Panc1 (cell line): ENCODE measurements around the gene MSANTD3. TPM values are rescaled to one million over a fixed set of nuclear protein-coding genes. Genes with fewer than 3 reads are reported as not detected.
A peak's percentile ranks its signal among the peaks of the same experiment; 100 is the strongest.

Source experiments
- ATAC-seq: fragments of 200-7000 bp; cut with Tn5 transposase; 2 replicates; pipeline ENCODE4 v1.9.1; 2020; ENCODE audit warnings: mild to moderate bottlenecking, moderate library complexity
- BruUV-seq: library from RNA; stranded (reverse); fragments of 400-500 nt; replicated peaks from 2 replicates; lab custom pipeline; 2021; lab: Mats Ljungman, UMichigan
- CTCF ChIA-PET: fragments of 300-600 bp; sonication (Branson Sonifier 250); formaldehyde crosslinking; loops from one replicate; lab custom pipeline; 2022; ENCODE audit warnings: antibody characterized with exemption; lab: Charles Lee
- POLR2A ChIA-PET: fragments of 300-600 bp; sonication (Branson Sonifier 250); formaldehyde crosslinking; loops from one replicate; lab custom pipeline; 2022; ENCODE audit warnings: antibody characterized with exemption; lab: Charles Lee
- DNase-seq: peaks from one replicate; pipeline ENCODE4 v3.0.0-alpha.2; 2010; ENCODE audit warnings: low read depth, low spot score
- H3K27ac ChIP-seq: 2 replicates; pipeline ENCODE4 v1.5.1; 2011; ENCODE audit warnings: mild to moderate bottlenecking, low read length, inconsistent platforms
- H3K27me3 ChIP-seq: fragments of 200-500 bp; sonication (Bioruptor generic); 2 replicates; pipeline ENCODE4 v1.6.0; 2014; ENCODE audit warnings: low read length, inconsistent platforms; ENCODE audit not compliant: control insufficient read depth, insufficient read depth
- H3K36me3 ChIP-seq: fragments of 200-500 bp; sonication (Bioruptor generic); 2 replicates; pipeline ENCODE4 v1.5.1; 2014; ENCODE audit warnings: inconsistent platforms, mild to moderate bottlenecking, low read length, moderate library complexity; ENCODE audit not compliant: control insufficient read depth, insufficient read depth
- H3K4me1 ChIP-seq: 2 replicates; pipeline ENCODE4 v1.5.1; 2011; ENCODE audit warnings: inconsistent platforms, mild to moderate bottlenecking, low read length, moderate library complexity; ENCODE audit not compliant: control insufficient read depth, insufficient read depth
- H3K4me3 ChIP-seq, 2 experiments: 2 replicates each; pipeline ENCODE4 v1.5.1; 2011 to 2012; ENCODE audit warnings: low read depth in 2 of 2, low read length in 2 of 2, mild to moderate bottlenecking in 2 of 2, inconsistent platforms in 1 of 2, moderate library complexity in 1 of 2
- H3K9me3 ChIP-seq: fragments of 200-500 bp; sonication (Bioruptor generic); 2 replicates; pipeline ENCODE4 v1.5.1; 2014; ENCODE audit warnings: low read depth, mild to moderate bottlenecking, inconsistent platforms, low read length, moderate library complexity; ENCODE audit not compliant: control insufficient read depth, insufficient read depth
- POLR2AphosphoS5 ChIP-seq: IDR thresholded peaks from 2 replicates; pipeline ENCODE4 v1.6.1; 2012; ENCODE audit warnings: mild to moderate bottlenecking, low read depth, low read length, moderate library complexity
- REST ChIP-seq, 2 experiments: IDR thresholded peaks; 2 replicates each; pipeline ENCODE4 v1.6.1; 2011 to 2012; ENCODE audit warnings: low read depth in 2 of 2, control low read depth in 1 of 2, low read length in 1 of 2, mild to moderate bottlenecking in 1 of 2, moderate library complexity in 1 of 2; ENCODE audit not compliant: insufficient read depth in 1 of 2
- SIN3A ChIP-seq: IDR thresholded peaks from 2 replicates; pipeline ENCODE4 v1.6.1; 2012; ENCODE audit warnings: low read depth, mild to moderate bottlenecking, low read length, moderate library complexity, borderline replicate concordance; ENCODE audit not compliant: insufficient read depth
- TCF7L2 ChIP-seq: IDR thresholded peaks from 2 replicates; pipeline ENCODE4 v1.6.1; 2011; ENCODE audit warnings: mild to moderate bottlenecking, low read depth, low read length, inconsistent platforms
- in situ Hi-C: cut with HindIII; loops from 2 replicates; pipeline ENCODE4 v1.10.0; 2016; ENCODE audit warnings: low sequenced_read_pairs, low pct_unique_long_range_greater_than_20kb
- intact Hi-C: fragments of 100-400 bp; cut with micrococcal nuclease; formaldehyde crosslinking; loops from one replicate; pipeline ENCODE4 v1.10.0; 2022; ENCODE audit not compliant: unreplicated experiment
- total RNA-seq: library from RNA; stranded (reverse); gene quantifications from one replicate; pipeline ENCODE4 v1.2.1, GENCODE V29; 2021; ENCODE audit not compliant: unreplicated experiment
- TF ChIP-seq, protein P1 (sequence below): fragments of 450-650 bp; IDR thresholded peaks from 2 replicates; pipeline ENCODE4 v1.5.1; 2017; ENCODE audit warnings: mild to moderate bottlenecking

The MSANTD3 gene
- total RNA-seq, 1 experiment from 2014 or later, result 58.7 TPM

DNA sequence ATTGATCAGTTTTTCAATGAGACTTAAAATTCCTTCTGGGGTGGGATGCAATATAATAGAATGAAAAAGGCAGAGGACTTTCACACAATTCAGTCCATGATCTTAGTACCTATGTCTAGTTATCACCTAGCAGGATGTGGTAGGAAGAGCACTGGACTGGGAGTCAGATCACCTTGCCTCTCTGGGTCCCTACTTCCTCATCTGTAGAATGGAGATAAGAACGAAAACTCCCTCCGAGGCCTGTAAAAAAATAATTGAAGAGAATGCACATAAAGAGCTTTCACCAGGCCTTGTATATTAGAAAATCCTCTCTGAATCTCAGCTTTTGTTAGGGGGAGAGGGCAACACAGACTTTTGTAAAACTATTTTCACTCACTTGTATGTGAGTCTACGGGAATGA, 45.3 kb downstream of the MSANTD3 start:
- H3K9me3 ChIP-seq, result no peaks in the 10 kb centered on the region
- peak overlapping the region; percentile 26 to 58 for H3K4me3 ChIP-seq
- ATAC-seq, result no peak
- ChIA-PET CTCF (no interaction called here), POLR2A (no interaction called here)
- intact Hi-C loops, result no loop called here
- H3K4me1 ChIP-seq, result no peaks in the 10 kb centered on the region
- DNase-seq, result no peak
- H3K27me3 ChIP-seq, result no peaks in the 10 kb centered on the region
- TF ChIP-seq POLR2AphosphoS5, result no peak
- TF ChIP-seq TCF7L2, result no peak
- TF ChIP-seq SIN3A, result no peak
- no peak for TF ChIP-seq REST (IDR thresholded peaks at IDR 0.05; ENCODE audit: insufficient read depth in 1 of 2, low read depth in 2 of 2, low read length in 1 of 2)
- TF ChIP-seq, protein P1, sequence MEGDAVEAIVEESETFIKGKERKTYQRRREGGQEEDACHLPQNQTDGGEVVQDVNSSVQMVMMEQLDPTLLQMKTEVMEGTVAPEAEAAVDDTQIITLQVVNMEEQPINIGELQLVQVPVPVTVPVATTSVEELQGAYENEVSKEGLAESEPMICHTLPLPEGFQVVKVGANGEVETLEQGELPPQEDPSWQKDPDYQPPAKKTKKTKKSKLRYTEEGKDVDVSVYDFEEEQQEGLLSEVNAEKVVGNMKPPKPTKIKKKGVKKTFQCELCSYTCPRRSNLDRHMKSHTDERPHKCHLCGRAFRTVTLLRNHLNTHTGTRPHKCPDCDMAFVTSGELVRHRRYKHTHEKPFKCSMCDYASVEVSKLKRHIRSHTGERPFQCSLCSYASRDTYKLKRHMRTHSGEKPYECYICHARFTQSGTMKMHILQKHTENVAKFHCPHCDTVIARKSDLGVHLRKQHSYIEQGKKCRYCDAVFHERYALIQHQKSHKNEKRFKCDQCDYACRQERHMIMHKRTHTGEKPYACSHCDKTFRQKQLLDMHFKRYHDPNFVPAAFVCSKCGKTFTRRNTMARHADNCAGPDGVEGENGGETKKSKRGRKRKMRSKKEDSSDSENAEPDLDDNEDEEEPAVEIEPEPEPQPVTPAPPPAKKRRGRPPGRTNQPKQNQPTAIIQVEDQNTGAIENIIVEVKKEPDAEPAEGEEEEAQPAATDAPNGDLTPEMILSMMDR, result no peak
- in situ Hi-C loops, result no loop called here
- no peaks in the 10 kb centered on the region for H3K36me3 ChIP-seq
- no TSS peak for BruUV-seq
- H3K27ac ChIP-seq, result no peak overlapping the region

- no peak within 1 kb of the TSS for H3K27ac ChIP-seq
- TF ChIP-seq, protein P1, result peak; percentile 49
- no peak for TF ChIP-seq REST (IDR thresholded peaks at IDR 0.05; ENCODE audit: insufficient read depth in 1 of 2, low read depth in 2 of 2, low read length in 1 of 2)
- TF ChIP-seq SIN3A, result no peak
- TF ChIP-seq POLR2AphosphoS5, result no peak
- ChIA-PET POLR2A (no interaction called here), CTCF (no interaction called here)
- no peaks in the 10 kb centered on the region for H3K9me3 ChIP-seq
- no peaks in the 10 kb centered on the region for H3K4me1 ChIP-seq
- DNase-seq, result no peak
- ATAC-seq, result peak; percentile 86
- peak within 1 kb of the TSS; percentile 50 to 58 for H3K4me3 ChIP-seq
- intact Hi-C loops, result no loop called here
- BruUV-seq, result no TSS peak
- H3K27me3 ChIP-seq, result no peaks in the 10 kb centered on the region
- H3K36me3 ChIP-seq, result no peaks in the 10 kb centered on the region
- in situ Hi-C loops, result no loop called here
These were observed 45.9 kb downstream of the MSANTD3 start, which contains the start of gene TMEFF1 for GRCh38 chr9:100472788-100473275. TMEFF1 (plus strand) TSS chr9:100473149; CDS start chr9:100473545, 396 bp downstream.
